RCC 7860 (cell line): ENCODE results near the gene DGKD.
A peak's percentile ranks its signal among the peaks of the same experiment; 100 is the strongest.
"Not testable (repeated sequence)": the region's sequence is repeated elsewhere in the genome, so short reads cannot be mapped to it uniquely, and the experiment has no call there.

Experiments used
- DNase-seq: peaks from one replicate; pipeline ENCODE4 v3.0.0-alpha.2; 2015; ENCODE audit warnings: low spot score
- FAIRE-seq: peaks from 2 replicates; lab custom pipeline; 2012; peaks lifted over from hg19 to GRCh38; lab: Jason Lieb, UNC

DGKD gene

DNA sequence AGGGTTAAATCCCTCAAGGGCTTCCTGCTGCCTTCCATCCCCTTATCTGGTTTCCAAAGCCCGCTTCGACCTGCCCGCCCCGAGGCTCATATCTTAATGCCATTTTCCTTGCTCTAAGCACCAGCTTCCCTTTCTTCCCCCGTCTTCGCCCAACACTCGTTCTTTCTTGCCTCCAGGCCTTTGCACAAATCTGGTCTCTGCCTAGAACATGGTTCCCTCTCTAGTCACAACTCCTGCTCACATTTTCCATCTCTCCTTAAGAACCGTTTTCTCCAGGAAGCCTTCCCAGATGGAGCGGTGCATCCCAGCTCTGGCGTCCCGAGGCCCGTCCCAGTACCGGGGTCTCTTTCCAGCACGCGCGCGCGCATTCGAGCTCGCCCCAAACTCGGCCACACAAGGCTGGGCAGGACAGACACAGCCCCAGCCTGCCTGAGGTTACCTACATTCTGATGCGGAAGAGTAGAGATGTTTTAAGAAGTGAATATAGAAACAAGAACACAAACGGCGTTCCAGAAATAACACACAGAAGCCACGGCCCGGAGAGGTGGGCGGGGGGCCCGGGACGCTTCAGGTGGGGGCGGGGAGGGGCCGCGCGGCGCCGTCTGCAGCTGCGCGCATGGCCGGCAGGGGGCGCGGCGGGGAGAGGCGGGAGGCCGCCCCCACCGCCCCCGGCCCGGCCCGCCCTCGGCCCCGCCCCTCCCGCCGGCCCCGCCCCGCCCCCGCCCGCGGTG, at the start of gene DGKD:
DGKD (plus strand) TSS at position 726 of the 731 bp plus-strand sequence. CDS start 25 bp downstream, outside the sequence.
- DNase-seq, result peak; percentile 17
- FAIRE-seq, result no peak

DNA sequence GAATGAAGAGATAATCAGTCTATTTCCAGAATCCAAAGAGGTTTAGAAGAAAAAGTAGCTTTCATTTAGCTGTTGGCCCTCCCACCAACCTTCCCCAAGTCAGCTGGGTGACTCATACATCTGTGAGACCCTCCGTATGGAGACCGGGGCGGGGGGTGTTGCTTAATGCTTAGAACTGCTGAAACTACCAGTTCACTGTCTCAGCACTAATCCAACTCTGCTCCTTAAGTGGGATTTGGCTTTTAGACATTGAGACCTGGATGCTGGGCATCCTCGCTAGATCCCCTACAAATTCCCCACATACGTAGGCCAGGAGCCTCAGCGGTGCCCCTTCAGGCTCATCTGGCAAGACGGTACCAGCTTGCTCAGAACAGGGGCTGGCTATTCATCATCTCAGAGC, 46.7 kb upstream of the DGKD start, which contains the start of gene SAG:
SAG (plus strand) TSS at position 252 of the 400 bp plus-strand sequence. CDS start 1,374 bp downstream, outside the sequence.
- no peak for DNase-seq
- FAIRE-seq, result no peak

DNA sequence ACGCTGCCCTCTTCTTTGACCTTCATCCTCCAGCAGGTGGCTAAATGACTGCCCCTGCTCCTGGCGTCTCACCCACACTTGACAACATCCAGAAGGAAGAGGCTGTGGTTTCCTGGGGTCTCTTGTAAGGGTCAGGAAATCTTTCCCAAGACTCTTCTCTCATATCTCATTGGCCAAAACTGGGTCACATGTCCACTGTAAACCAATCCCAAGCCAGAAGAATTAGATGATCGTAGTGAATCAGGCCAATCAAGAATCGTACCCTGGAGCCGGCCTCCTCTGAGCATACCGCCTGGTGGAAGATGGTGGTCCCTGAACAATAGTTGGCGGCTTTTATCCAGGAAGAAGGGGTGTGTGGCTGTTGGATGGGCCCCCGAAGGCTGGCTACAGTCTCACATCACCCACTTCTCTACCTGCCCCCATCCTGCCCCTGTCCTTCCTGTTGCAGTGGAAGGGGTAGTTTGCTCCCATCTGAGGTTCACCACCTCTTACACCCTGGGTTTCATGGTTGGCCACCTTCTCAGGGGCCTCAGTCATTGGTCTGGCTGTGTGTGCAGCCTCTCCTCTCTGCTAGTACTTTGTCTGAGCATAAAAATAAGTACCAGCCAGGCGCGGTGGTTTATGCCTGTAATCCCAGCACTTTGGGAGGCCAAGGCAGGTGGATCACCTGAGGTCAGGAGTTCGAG, 42.9 kb upstream of the DGKD start:
- no peak for FAIRE-seq
- no peak for DNase-seq

DNA sequence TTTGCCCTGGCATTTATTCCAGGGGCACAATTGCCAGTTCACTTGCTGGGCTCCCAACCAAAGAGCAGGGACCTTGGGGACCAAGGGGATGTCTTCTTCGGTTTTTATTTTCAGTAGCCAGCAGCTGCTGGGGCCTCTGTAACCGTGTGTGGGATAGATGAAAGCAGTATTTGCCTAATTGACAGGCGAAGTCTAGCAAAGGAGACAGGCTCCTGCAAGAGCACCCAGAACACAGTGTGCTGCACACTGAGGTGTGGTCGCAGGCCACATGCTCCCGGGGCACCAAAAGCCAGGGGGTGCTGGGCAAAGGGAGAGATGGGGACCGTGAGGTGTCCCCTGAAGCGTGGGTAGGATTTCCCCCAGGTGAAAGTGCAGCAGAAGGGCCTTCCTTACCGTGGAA, 41.4 kb upstream of the DGKD start:
- FAIRE-seq, result no peak

DNA sequence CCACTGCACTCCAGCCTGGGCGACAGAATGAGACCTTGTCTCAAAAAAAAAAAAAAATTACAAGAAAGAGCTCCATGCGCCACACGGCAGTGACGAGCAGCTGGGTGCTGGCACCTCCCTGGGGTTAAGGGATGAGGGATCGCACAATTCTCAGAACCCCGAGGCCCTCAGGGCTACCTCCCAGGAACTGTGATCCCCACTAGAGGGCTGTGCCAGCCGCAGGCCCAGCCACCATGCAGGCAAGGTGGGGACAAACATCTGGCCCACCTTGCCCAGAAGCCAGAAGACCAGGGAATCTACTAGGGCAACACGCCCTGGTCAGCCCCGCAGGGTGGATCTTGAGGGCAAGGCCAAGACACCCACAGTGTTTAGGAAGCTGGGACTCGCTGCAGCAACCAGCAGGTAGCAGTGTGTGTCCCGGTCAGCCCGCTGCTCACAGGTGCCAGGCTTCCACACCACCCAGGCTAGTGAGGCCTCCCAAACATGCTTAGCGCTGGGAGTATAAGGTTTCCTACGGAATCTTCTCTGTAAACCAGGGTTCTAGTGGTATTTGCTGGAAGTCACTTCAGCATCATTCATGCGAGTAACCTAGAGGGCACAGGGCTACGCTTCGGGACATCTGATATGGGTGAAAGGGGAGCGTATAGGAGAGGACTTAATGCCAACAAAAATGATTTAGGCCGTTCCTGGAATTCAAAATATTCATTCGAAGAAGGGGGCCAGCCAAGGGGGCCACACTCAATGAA, 39.9 kb upstream of the DGKD start:
- FAIRE-seq, result no peak
- no peak for DNase-seq

More for the DNA sequence above, 41.4 kb upstream of the DGKD start:
- no peak for DNase-seq

- DNase-seq (no peak), FAIRE-seq (no peak)
Measured at GRCh38 chr2:233317196-233317943, 36.9 kb upstream of the DGKD start.

DNA sequence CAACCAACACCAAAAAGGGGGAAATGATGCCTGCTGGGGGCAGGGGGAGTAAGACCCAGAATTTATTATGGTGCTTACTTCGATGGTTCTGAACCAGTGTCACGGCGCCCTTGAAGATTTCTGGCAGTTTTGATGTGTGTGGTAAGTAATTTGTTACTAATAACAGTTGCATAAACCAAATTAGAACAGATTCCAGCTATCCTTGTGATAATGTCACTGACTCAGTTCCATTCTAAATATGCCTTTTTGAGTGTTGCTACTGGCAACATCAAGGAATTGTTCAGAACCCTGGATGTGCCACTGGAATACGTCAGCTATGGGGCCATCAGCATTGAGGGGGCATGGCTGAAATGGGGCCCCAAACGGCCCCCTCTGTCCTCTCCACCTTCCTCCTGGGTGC, 35.0 kb upstream of the DGKD start:
- FAIRE-seq, result no peak
- DNase-seq, result no peak

DNA sequence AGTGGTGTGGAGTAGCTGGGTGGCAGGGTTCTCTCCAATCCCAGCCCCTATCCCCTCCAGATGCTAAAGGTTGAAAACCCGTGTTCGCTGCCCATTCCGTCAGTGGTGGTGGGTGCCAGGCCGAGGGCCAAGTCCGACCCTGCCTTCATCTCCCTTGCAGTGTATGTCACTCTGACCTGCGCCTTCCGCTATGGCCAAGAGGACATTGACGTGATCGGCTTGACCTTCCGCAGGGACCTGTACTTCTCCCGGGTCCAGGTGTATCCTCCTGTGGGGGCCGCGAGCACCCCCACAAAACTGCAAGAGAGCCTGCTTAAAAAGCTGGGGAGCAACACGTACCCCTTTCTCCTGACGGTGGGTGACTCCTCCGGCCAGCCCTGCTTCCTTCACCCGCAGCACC, 33.8 kb upstream of the DGKD start:
- no peak for DNase-seq
- no peak for FAIRE-seq

GRCh38 chr2:233321166-233321565, 33.1 kb upstream of the DGKD start:
- DNase-seq (no peak), FAIRE-seq (no peak)

DNA sequence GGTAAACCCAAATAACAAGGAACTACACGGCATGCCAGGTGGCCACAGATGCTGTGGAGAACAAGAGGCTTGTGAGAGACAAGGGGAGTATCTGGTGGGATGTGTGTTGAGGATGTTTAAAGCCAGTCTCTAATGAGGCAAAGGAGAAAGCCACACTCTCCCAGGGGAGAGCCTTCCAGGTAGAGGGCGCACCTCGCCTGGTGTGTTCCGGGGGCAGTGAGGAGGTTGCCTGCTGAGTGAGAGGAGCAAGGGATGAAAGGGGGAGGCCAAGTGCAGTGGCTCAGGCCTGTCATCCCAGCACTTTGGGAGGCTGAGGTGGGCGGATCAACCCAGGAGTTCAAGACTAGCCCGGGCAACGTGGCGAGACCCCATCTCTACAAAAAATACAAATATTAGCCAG, 30.4 kb upstream of the DGKD start:
- FAIRE-seq (no peak), DNase-seq (no peak)

DNA sequence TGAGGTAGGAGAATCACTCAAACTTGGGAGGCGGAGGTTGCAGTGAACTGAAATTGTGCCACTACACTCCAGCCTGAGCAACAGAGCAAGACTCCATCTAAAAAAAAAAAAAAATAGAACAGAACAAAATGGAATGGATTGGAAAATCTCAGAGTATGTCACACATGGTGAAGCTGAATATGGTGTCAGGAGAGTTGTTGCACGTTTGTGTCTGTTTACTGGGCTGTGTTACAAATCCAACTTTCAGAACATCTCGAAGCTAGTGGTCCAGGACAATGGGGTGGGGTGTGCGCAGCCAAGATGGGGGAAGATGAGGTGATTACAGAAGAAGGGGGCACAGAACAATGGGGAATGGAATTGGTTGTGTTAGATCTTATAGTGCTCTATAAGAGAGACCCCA, 29.0 kb upstream of the DGKD start:
- DNase-seq (no peak), FAIRE-seq (no peak)

DNA sequence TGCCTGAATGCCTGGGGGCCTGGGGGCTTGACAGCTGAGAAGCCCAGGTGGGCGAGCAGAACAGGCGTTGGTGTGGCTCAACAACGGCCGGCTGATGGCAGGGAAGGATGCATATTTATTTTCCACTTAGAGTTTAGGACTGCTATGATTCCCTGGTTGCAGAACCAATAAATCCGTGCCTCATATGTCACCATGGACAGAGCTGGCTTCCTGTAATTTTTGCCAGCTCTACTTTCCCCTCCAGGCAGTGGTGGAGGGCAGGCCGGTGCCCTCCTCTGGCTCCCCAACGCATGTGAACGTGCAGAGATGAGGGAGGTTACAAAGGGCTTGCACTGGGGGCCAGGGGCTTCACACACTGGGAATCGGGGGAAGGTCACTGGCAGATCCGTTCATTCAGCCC, 28.5 kb upstream of the DGKD start:
- no peak for DNase-seq
- FAIRE-seq, result no peak

DNA sequence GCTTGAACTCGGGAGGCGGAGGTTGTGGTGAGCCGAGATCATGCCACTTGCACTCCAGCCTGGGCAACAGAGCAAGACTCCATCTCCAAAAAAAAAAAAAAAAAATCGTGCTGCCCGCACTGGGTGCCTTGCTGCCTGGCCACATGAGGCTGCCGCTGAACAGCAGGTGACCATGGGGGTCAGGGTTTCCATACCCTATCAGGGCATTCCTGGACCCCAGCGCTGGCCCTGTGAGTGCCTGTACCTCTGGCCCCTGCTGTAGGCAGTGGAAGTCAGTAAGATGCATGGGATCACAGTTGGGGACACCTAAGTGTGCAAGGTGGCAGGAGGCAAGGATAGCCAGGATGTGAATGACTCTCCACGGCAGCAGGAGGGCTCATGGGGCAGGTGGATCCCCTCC, 27.8 kb upstream of the DGKD start:
- DNase-seq (no peak), FAIRE-seq (no peak)

GRCh38 chr2:233328922-233329321, 25.4 kb upstream of the DGKD start:
- FAIRE-seq, result no peak

DNA sequence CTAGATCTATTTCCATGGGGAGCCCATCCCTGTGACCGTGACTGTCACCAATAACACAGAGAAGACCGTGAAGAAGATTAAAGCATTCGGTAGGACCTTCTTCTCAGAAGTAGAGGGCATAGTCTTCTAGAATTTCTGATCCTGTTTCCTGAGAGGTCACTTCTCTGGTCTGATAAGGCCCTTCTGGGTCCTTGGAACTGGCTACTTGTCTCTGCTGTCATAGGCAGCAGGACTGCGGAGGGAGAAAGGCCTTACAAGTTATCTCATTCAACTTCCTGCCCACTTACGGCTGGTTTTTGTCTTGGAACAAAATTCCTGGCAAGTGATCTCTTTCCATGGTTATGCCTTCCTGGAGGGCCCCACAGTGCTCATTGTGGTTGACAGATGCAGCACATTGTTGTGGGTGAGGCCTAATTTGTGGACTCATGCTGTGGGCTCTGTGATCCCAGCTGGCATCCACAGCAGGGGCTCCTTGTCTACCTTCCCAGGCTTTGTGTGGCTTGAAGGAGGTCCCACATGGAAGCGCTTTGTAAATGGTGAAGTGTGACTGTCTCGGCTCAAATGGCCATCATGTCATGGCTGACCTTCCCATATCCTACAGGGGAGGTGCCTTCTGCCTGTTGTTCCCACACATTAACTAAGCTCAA, 24.7 kb upstream of the DGKD start:
- peak; percentile 37 for DNase-seq

More at GRCh38 chr2:233328922-233329321, 25.4 kb upstream of the DGKD start:
- no peak for DNase-seq

GRCh38 chr2:233331536-233331935, 22.8 kb upstream of the DGKD start:
- no peak for DNase-seq
- FAIRE-seq, result no peak

More for the DNA sequence above, 24.7 kb upstream of the DGKD start:
- FAIRE-seq, result no peak

DNA sequence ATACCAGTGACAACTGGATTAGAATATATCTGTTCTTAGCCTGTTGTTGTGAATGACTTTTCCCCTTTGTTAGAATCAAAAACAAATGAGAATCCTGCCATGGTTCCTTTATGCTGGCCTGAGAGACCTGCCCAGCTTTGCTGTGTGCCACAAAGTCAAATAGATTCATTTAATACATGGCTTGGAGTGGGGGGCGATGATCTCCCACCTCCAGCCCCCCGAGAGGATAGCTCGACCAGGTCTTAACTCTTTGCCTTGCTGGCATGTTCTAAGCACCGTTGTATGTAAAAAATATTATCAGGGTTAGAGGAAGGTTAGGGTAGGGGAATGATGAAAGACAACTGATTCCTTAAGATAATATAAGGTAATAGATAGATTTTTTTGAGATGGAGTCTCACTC, 22.2 kb upstream of the DGKD start:
- DNase-seq (no peak), FAIRE-seq (no peak)

DNA sequence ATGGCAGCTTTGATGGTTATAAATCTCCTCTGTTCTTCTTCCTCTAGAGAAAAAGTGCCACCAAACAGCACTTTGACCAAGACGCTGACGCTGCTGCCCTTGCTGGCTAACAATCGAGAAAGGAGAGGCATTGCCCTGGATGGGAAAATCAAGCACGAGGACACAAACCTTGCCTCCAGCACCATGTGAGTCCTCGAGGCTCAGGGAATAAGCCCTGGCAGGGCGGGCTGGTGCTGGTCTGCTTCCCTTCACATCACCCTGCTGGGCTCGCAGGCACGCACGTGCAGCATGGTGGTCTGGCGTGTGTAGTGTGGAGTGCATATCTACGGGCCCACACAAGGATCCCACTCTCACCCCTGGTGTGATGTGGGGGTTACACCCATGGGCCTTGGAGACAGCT, 19.4 kb upstream of the DGKD start:
- DNase-seq, result no peak
- no peak for FAIRE-seq

DNA sequence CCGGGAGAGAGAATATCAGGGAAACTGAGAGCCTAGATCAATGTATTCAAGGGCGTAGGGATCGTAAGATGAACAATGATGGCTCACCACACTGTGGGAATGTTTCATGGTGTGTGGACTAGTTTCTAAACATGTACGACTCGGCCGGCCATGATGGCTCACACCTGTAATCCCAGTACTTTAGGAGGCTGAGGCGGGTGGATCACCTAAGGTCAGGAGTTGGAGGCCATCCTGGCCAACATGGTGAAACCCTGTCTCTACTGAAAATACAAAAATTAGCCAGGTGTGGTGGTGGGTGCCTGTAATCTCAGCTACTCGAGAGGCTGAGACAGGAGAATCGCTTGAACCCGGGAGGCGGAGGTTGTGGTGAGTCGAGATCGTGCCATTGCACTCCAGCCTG, 18.2 kb upstream of the DGKD start:
- DNase-seq, FAIRE-seq: not testable (repeated sequence)

GRCh38 chr2:233336541-233336940, 17.8 kb upstream of the DGKD start:
- DNase-seq (no peak), FAIRE-seq (no peak)
